ENCODE measurements around the gene EPRS1.

EPRS1 gene

DNA sequence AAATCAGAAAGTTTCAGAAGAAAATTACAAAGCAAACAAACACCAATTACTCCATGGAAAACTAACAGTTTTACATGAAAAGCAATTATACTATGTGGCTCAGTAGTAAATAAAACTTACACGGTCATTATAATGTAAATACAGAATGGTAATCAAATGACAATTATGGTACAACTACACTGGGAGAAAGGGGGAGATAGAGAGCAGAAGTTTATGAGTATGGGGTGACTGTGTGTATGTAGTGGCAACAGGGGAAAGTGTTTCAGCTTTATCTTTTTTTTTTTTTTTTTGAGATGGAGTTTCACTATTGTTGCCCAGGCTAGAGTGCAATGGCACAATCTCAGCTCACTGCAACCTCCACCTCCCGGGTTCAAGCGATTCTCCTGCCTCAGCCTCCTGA, 8.5 kb downstream of the EPRS1 start:
- ATAC-seq: peak; percentile 60 to 61

GRCh38 chr1:220032911-220033310, 13.4 kb downstream of the EPRS1 start:
- ATAC-seq: no peak

GRCh38 chr1:220031287-220031686, 15.0 kb downstream of the EPRS1 start:
- ATAC-seq: no peak

GRCh38 chr1:220028346-220028895, 17.9 kb downstream of the EPRS1 start:
- no peak for ATAC-seq

- no peak for ATAC-seq
Measured at GRCh38 chr1:220019071-220019470, 27.2 kb downstream of the EPRS1 start.

- ATAC-seq: no peak
Measured at GRCh38 chr1:220013497-220013896, 32.8 kb downstream of the EPRS1 start.

DNA sequence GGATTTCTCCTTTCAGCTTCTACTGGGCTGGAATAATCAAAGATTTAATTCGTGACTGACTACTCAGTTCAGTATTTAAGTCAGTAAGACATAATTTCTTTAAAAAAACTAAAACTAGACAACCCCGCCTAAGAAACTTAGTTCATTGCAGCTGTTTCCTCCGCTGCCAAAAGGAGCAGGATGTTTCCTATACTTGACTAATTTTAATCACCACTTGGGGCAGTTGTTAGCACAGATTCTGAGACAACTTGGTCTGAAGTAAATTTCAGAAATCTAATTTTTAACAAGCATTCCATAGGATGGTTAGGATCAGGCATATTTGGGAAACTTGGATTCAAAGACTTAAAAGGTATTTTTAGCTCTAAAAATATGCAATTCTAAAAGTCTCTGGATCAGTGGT, 34.0 kb downstream of the EPRS1 start:
- ATAC-seq: no peak

DNA sequence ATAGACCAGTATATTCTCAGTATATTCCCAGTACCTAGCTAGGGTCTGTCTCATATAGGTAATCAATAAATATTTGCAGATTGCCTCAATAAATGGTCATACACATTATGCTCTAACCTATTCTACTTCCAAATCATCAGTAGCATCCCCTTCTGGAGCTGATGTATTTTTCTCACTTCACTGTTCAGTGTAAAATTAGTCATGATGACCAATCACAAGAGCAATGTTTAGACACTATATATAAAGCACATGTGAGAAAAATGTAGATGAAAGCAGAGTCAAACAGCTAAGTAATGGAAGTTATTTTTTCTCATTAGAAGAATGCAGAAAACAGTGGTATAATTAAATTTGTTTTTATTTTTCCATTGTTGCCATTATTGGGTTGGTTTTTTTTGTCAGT, 34.7 kb downstream of the EPRS1 start:
- ATAC-seq: no peak

GRCh38 chr1:220007438-220007837, 38.9 kb downstream of the EPRS1 start:
- ATAC-seq: no peak

DNA sequence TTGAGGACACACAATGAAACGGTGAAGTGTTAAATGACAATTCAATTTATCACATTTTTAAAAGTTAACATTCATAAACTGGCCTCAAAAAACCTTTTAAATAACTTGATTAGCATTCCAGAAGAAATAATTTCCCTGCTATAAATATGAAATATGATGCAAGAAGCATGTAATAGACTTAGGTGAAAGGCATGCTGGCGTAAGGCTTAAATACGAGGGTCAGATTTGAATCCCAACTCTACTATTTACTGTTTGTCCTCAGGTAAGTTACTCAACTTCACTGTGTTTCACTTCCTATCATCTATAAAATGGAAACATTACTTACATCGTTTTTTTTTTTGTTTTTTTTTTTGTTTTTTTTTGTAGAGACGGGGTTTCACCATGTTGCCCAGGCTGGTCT, 40.8 kb downstream of the EPRS1 start:
- ATAC-seq: no peak

- ATAC-seq: peak; percentile 32 to 36
Measured at GRCh38 chr1:220003610-220004299, 42.5 kb downstream of the EPRS1 start.

DNA sequence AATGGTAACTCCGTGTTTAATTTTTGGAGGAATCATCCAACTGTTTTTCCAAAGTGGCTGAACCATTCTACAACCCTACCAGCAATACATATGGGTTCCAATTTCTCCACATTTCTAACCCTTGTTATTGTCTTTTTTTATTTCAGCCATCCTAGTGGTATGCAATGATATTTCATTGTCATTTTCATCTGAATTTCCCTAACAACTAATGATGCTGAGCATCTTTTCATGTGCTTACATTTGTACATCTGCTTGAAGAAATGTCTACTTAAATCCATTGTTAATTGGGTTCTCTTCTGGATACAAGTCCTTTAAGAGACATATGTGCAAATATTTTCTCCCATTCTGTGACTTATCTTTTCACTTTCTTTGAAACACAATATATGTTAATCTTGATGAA, 43.3 kb downstream of the EPRS1 start:
- no peak for ATAC-seq

GRCh38 chr1:220001095-220001501, 45.2 kb downstream of the EPRS1 start:
- no peak for ATAC-seq

- no peak for ATAC-seq
Measured at GRCh38 chr1:219999821-220000220, 46.5 kb downstream of the EPRS1 start.

Data from activated CD4-positive, CD25-positive, alpha-beta regulatory T cell treated with anti-CD3 and anti-CD28 coated beads, Interleukin-2, amount 50 U/mL, for 24 hours (primary cell).